ENCODE results near the gene MXD3.
"Not testable (repeated sequence)": the region's sequence is repeated elsewhere in the genome, so short reads cannot be mapped to it uniquely, and the experiment has no call there.

Gene MXD3

DNA sequence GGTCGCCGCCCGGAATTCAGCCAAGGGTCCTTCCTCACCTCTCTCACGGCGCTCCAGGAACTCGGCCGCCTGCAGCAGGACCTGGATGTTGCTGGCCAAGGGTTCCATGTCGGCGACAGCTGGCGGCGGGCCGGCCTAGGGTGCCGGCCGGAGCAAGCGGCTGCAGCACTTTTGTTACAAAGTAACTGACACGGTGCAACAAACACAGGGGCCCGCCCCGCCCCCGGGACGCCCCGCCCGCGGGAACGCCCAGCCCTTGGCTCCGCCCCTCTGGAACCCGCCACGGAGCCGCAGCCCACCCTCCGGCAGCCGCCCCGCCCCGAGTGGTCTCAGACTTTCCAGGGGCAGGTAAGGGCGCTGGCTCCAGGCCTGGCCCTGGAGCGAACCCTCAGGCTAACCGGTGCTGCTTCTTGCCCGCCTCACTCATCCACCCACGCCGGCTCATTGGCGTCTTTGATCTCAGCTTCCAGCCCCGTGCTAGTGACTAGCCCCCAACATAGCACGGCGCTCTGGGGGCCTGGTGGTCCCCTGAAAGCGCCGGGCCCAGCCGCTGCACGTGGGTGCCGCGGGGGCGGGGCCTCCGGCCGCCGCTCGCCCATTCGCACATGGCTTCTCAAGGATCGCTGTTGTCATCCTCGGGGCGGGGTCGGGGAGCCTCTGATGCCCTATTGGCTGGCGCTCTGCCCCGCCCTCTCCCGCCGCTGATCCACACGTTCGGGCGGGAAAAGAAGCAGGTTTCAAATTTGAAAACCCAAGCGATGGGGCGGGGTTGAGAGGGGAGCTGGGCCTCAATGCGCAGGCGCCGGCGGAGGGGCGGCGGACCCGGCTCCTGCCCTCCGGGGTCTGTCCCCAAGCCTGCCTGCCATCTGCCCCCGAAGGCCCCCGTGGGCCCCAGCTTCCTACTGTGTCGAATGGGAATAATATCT is at the start of gene MXD3:
Gene MXD3 (minus strand): TSS at position 176 of the 926 bp plus-strand sequence. CDS start 68 bp downstream, at position 108.
- Histone ChIP-seq H3K9ac (ENCODE audit: low read length) (peak within 1 kb of the TSS; percentile 97), H3K27ac (ENCODE audit: low read depth, low read length) (peak within 1 kb of the TSS; percentile 98), H3K9me3 (ENCODE audit: control insufficient read depth, insufficient read depth, low read depth, low read length) (no peaks in the 10 kb centered on the region), H3K4me1 (ENCODE audit: control insufficient read depth, insufficient read depth, low read length) (peaks cover 19% of the 10 kb centered on the region), H3K27me3 (ENCODE audit: control insufficient read depth, insufficient read depth, low read length) (no peaks in the 10 kb centered on the region), H3K36me3 (ENCODE audit: control insufficient read depth, insufficient read depth, low read length) (peaks cover 7% of the 10 kb centered on the region), H3K4me3 (ENCODE audit: low read depth, low read length) (peak within 1 kb of the TSS; percentile 87)

- not testable (repeated sequence) for H3K9ac ChIP-seq (ENCODE audit: low read length); H3K27ac ChIP-seq (ENCODE audit: low read depth, low read length); H3K9me3 ChIP-seq (ENCODE audit: control insufficient read depth, insufficient read depth, low read depth, low read length); H3K27me3 ChIP-seq (ENCODE audit: control insufficient read depth, insufficient read depth, low read length); H3K36me3 ChIP-seq (ENCODE audit: control insufficient read depth, insufficient read depth, low read length); H3K4me3 ChIP-seq (ENCODE audit: low read depth, low read length)
- H3K4me1 ChIP-seq (ENCODE audit: control insufficient read depth, insufficient read depth, low read length), result peaks cover 23% of the 10 kb centered on the region
Observed at GRCh38 chr5:177360740-177361139, 49.0 kb upstream of the MXD3 start.

DNA sequence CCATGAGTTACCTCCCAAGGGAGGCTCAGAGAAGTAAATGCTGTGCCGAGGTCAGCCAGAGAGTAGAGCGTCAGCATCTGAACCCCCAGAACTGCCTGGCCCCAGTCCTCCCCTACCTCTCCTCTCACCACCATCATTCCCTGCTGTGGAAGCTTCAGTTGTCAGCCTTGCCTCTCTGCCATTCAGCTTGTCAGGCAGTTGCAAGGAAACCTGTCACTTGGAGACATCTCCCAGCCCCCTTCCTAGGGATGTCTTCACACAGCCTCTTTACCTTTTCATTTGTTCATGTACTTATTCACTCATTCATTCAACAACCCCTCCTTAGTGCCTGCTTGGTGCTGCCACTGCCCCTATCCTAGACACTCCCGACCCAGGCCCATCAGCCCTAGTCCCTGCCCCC is 48.2 kb upstream of the MXD3 start:
- H3K36me3 ChIP-seq (ENCODE audit: control insufficient read depth, insufficient read depth, low read length), result no peaks in the 10 kb centered on the region
- H3K9me3 ChIP-seq (ENCODE audit: control insufficient read depth, insufficient read depth, low read depth, low read length), result peaks cover 3% of the 10 kb centered on the region; the same call in 1 of the 2 replicates
- peaks cover 19% of the 10 kb centered on the region for H3K4me1 ChIP-seq (ENCODE audit: control insufficient read depth, insufficient read depth, low read length)
- H3K27ac ChIP-seq (ENCODE audit: low read depth, low read length), result no peak overlapping the region
- H3K9ac ChIP-seq (ENCODE audit: low read length), result no peak overlapping the region
- H3K4me3 ChIP-seq (ENCODE audit: low read depth, low read length), result no peak overlapping the region
- peaks cover 12% of the 10 kb centered on the region; the same call in 1 of the 2 replicates for H3K27me3 ChIP-seq (ENCODE audit: control insufficient read depth, insufficient read depth, low read length)

DNA sequence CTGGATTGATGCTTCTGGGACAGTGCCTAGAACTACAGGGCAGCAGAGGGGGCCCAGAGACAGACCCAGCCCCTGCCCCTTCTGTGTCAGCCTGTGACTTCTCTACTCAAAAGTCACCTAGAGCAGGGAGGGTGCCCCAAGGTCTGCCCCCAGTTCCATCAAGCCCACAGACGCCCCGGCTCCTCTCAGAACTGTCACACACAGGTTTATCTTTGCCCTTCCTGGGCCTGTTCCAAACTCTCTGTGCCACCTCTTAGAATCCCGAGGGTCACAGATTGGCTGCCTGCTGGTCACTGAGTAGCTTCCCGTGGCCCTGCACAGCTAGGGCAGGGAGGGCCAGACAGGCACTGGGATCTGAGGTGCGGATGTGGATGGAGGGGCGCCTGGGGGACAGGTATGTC is 47.8 kb upstream of the MXD3 start:
- no peak overlapping the region for H3K4me3 ChIP-seq (ENCODE audit: low read depth, low read length)
- peaks cover 18% of the 10 kb centered on the region for H3K4me1 ChIP-seq (ENCODE audit: control insufficient read depth, insufficient read depth, low read length)
- H3K27me3 ChIP-seq (ENCODE audit: control insufficient read depth, insufficient read depth, low read length), result peaks cover 16% of the 10 kb centered on the region; the same call in 1 of the 2 replicates
- no peak overlapping the region for H3K27ac ChIP-seq (ENCODE audit: low read depth, low read length)
- no peak overlapping the region for H3K9ac ChIP-seq (ENCODE audit: low read length)
- peaks cover 3% of the 10 kb centered on the region; the same call in 1 of the 2 replicates for H3K9me3 ChIP-seq (ENCODE audit: control insufficient read depth, insufficient read depth, low read depth, low read length)
- H3K36me3 ChIP-seq (ENCODE audit: control insufficient read depth, insufficient read depth, low read length), result no peaks in the 10 kb centered on the region

DNA sequence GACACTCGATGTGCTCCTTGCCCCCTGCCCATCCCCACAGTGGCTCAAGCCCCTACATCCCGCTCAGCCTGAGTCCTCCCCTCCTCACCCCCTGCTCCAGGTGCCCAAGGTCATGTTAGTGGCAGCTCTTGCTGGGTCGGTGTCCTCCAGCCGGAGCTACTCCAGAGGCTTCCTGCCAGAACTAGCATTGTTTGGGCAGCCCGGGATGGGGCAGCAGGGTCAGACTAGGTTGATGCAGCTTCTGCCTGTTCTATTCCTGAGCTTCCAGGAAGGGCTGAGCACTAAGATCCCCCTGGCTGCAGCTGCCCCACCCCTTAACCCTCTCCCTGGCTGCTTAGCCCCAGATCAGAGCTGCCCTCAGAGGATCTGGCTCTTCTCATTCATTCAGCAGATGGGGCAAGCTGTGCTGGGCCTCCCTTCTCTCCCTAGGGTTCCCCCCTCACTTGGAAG is 46.7 kb upstream of the MXD3 start:
- Histone ChIP-seq H3K36me3 (ENCODE audit: control insufficient read depth, insufficient read depth, low read length) (no peaks in the 10 kb centered on the region), H3K4me3 (ENCODE audit: low read depth, low read length) (no peak overlapping the region), H3K27me3 (ENCODE audit: control insufficient read depth, insufficient read depth, low read length) (peaks cover 16% of the 10 kb centered on the region; the same call in 1 of the 2 replicates), H3K4me1 (ENCODE audit: control insufficient read depth, insufficient read depth, low read length) (peaks cover 11% of the 10 kb centered on the region), H3K27ac (ENCODE audit: low read depth, low read length) (no peak overlapping the region), H3K9ac (ENCODE audit: low read length) (no peak overlapping the region), H3K9me3 (ENCODE audit: control insufficient read depth, insufficient read depth, low read depth, low read length) (peaks cover 3% of the 10 kb centered on the region; the same call in 1 of the 2 replicates)

GRCh38 chr5:177357459-177358351 is 46.0 kb upstream of the MXD3 start, which contains the start of gene RGS14:
Gene RGS14 (plus strand): TSS chr5:177357924. CDS start chr5:177358025, 101 bp downstream.
- Histone ChIP-seq H3K36me3 (ENCODE audit: control insufficient read depth, insufficient read depth, low read length) (no peaks in the 10 kb centered on the region), H3K27ac (ENCODE audit: low read depth, low read length) (no peak within 1 kb of the TSS), H3K4me1 (ENCODE audit: control insufficient read depth, insufficient read depth, low read length) (peaks cover 8% of the 10 kb centered on the region), H3K4me3 (ENCODE audit: low read depth, low read length) (no peak within 1 kb of the TSS), H3K27me3 (ENCODE audit: control insufficient read depth, insufficient read depth, low read length) (peaks cover 16% of the 10 kb centered on the region; the same call in 1 of the 2 replicates), H3K9ac (ENCODE audit: low read length) (no peak within 1 kb of the TSS), H3K9me3 (ENCODE audit: control insufficient read depth, insufficient read depth, low read depth, low read length) (peaks cover 3% of the 10 kb centered on the region; the same call in 1 of the 2 replicates)

- peaks cover 3% of the 10 kb centered on the region; the same call in 1 of the 2 replicates for H3K9me3 ChIP-seq (ENCODE audit: control insufficient read depth, insufficient read depth, low read depth, low read length)
- peaks cover 12% of the 10 kb centered on the region; the same call in 1 of the 2 replicates for H3K27me3 ChIP-seq (ENCODE audit: control insufficient read depth, insufficient read depth, low read length)
- H3K4me1 ChIP-seq (ENCODE audit: control insufficient read depth, insufficient read depth, low read length), result peaks cover 5% of the 10 kb centered on the region
- H3K4me3 ChIP-seq (ENCODE audit: low read depth, low read length), result no peak overlapping the region
- H3K27ac ChIP-seq (ENCODE audit: low read depth, low read length), result no peak overlapping the region
- H3K9ac ChIP-seq (ENCODE audit: low read length), result no peak overlapping the region
- H3K36me3 ChIP-seq (ENCODE audit: control insufficient read depth, insufficient read depth, low read length), result no peaks in the 10 kb centered on the region
Observed at GRCh38 chr5:177357146-177357458, 45.4 kb upstream of the MXD3 start.

DNA sequence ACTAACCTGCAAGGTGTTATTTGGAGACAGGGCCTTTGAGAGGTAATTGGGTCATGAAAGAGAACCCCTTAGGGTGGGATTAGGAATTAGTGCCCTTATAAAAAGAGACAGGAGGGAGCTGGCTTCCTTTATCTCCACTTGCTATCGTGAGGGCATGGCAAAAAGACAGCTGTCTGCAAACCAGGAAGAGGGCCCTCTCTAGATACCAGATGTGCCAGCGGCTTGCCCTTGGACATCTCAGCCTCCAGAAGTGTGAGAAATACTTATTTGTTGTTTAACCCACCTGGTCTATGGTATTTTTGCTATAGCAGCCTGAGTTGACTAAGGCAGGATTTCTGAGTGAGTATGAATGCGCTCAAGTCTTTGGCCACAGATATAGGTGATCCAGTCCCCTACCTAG is 45.0 kb upstream of the MXD3 start:
- H3K27ac ChIP-seq (ENCODE audit: low read depth, low read length), result no peak overlapping the region
- peaks cover 3% of the 10 kb centered on the region; the same call in 1 of the 2 replicates for H3K9me3 ChIP-seq (ENCODE audit: control insufficient read depth, insufficient read depth, low read depth, low read length)
- H3K36me3 ChIP-seq (ENCODE audit: control insufficient read depth, insufficient read depth, low read length), result no peaks in the 10 kb centered on the region
- H3K27me3 ChIP-seq (ENCODE audit: control insufficient read depth, insufficient read depth, low read length), result peaks cover 9% of the 10 kb centered on the region; the same call in 1 of the 2 replicates
- H3K9ac ChIP-seq (ENCODE audit: low read length), result no peak overlapping the region
- peaks cover 3% of the 10 kb centered on the region; the same call in 1 of the 2 replicates for H3K4me1 ChIP-seq (ENCODE audit: control insufficient read depth, insufficient read depth, low read length)
- H3K4me3 ChIP-seq (ENCODE audit: low read depth, low read length), result no peak overlapping the region

DNA sequence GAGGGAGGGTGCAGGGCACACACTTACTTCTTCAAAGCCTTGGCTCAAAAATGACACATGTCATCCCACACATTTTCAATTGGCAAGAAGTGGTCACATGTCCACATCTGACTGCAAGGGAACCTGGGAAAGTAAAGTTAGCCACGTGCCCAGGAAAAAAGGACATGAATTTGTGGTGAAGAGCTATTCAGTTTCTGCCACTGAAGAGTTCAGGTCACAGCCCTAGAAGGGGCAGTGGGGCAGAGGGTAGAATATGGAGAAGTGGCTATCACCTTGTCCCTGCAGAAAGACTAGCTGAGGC is 44.1 kb upstream of the MXD3 start:
- Histone ChIP-seq H3K27ac (ENCODE audit: low read depth, low read length) (no peak overlapping the region), H3K4me1 (ENCODE audit: control insufficient read depth, insufficient read depth, low read length) (peaks cover 5% of the 10 kb centered on the region), H3K9ac (ENCODE audit: low read length) (no peak overlapping the region), H3K9me3 (ENCODE audit: control insufficient read depth, insufficient read depth, low read depth, low read length) (peaks cover 3% of the 10 kb centered on the region; the same call in 1 of the 2 replicates), H3K27me3 (ENCODE audit: control insufficient read depth, insufficient read depth, low read length) (peaks cover 9% of the 10 kb centered on the region; the same call in 1 of the 2 replicates), H3K36me3 (ENCODE audit: control insufficient read depth, insufficient read depth, low read length) (no peaks in the 10 kb centered on the region), H3K4me3 (ENCODE audit: low read depth, low read length) (no peak overlapping the region)

DNA sequence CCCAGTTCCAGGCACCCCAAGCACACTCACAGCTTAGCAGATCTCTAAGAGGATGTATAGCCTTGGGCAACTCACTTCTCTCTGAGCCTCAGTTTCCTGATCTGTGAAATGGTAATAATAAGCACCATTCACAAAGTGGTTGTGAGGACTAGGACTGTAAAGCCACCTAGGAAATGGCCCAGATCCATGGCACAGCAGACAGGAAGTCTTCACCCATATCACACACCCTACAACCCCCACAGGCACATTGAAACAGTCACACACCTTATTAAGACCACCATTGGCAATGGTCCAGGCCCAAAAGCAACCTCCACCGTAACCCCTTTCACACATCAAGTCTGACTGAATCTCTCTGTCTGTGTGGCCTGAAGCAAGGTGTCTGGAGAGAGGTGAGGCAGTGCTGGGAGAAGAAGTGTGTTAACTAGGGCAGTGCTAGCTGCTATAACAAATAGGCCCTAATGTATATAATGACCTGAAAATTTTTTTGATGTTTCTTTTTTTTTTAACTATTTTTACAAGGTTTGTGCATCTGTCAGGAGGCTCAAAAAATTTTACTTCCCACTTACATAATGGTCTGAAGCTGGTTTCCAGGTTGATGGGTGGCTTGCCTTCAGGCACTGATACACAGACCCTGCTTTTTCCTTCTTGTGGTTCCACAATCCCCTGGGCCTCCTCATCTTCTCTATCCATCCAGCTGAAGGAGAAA is 43.6 kb upstream of the MXD3 start:
- H3K4me3 ChIP-seq (ENCODE audit: low read depth, low read length), result no peak overlapping the region
- H3K9ac ChIP-seq (ENCODE audit: low read length), result no peak overlapping the region
- peaks cover 10% of the 10 kb centered on the region for H3K4me1 ChIP-seq (ENCODE audit: control insufficient read depth, insufficient read depth, low read length)
- H3K9me3 ChIP-seq (ENCODE audit: control insufficient read depth, insufficient read depth, low read depth, low read length), result peaks cover 3% of the 10 kb centered on the region; the same call in 1 of the 2 replicates
- H3K27ac ChIP-seq (ENCODE audit: low read depth, low read length), result no peak overlapping the region
- H3K36me3 ChIP-seq (ENCODE audit: control insufficient read depth, insufficient read depth, low read length), result no peaks in the 10 kb centered on the region
- peaks cover 9% of the 10 kb centered on the region; the same call in 1 of the 2 replicates for H3K27me3 ChIP-seq (ENCODE audit: control insufficient read depth, insufficient read depth, low read length)
